GOT3 (cell line): ENCODE measurements around the gene CCDC112.
"Not testable (repeated sequence)": the region's sequence is repeated elsewhere in the genome, so short reads cannot be mapped to it uniquely, and the experiment has no call there.

Source experiments
- DNase-seq: peaks from one replicate; lab custom pipeline; 2025; ENCODE audit warnings: mixed read lengths; lab: John Stamatoyannopoulos, UW

The CCDC112 gene

GRCh38 chr5:115296124-115297022 lies at the start of gene CCDC112:
TSS of gene CCDC112 (minus strand) at chr5:115296654. CDS start at chr5:115296543, 111 bp downstream.
- peak; percentile 41 for DNase-seq

- no peak for DNase-seq
Measured at GRCh38 chr5:115345344-115345743, 48.9 kb upstream of the CCDC112 start.

GRCh38 chr5:115343855-115344254 lies 47.4 kb upstream of the CCDC112 start:
- no peak for DNase-seq

- no peak for DNase-seq
Measured at GRCh38 chr5:115342590-115343377, 46.3 kb upstream of the CCDC112 start.

- DNase-seq: no peak
Measured at GRCh38 chr5:115341745-115342144, 45.3 kb upstream of the CCDC112 start.

GRCh38 chr5:115338851-115339250 lies 42.4 kb upstream of the CCDC112 start:
- DNase-seq: no peak

- DNase-seq: no peak
Measured at GRCh38 chr5:115337882-115338281, 41.4 kb upstream of the CCDC112 start.

GRCh38 chr5:115336964-115337363 lies 40.5 kb upstream of the CCDC112 start:
- DNase-seq: no peak

- no peak for DNase-seq
Measured at GRCh38 chr5:115336201-115336720, 39.8 kb upstream of the CCDC112 start.

GRCh38 chr5:115335301-115335700 lies 38.8 kb upstream of the CCDC112 start:
- no peak for DNase-seq

- DNase-seq: no peak
Measured at GRCh38 chr5:115333164-115333563, 36.7 kb upstream of the CCDC112 start.

GRCh38 chr5:115330830-115331229 lies 34.4 kb upstream of the CCDC112 start:
- DNase-seq: no peak

GRCh38 chr5:115329475-115329874 lies 33.0 kb upstream of the CCDC112 start:
- DNase-seq: no peak

GRCh38 chr5:115328617-115329274 lies 32.3 kb upstream of the CCDC112 start:
- not testable (repeated sequence) for DNase-seq

- DNase-seq: no peak
Measured at GRCh38 chr5:115325296-115325959, 29.0 kb upstream of the CCDC112 start.

- DNase-seq: no peak
Measured at GRCh38 chr5:115324021-115324420, 27.6 kb upstream of the CCDC112 start.

- no peak for DNase-seq
Measured at GRCh38 chr5:115322729-115323128, 26.3 kb upstream of the CCDC112 start.

GRCh38 chr5:115321309-115321708 lies 24.9 kb upstream of the CCDC112 start:
- DNase-seq: no peak

- no peak for DNase-seq
Measured at GRCh38 chr5:115320515-115320914, 24.1 kb upstream of the CCDC112 start.

- DNase-seq: no peak
Measured at GRCh38 chr5:115320006-115320405, 23.6 kb upstream of the CCDC112 start.

- DNase-seq: no peak
Measured at GRCh38 chr5:115319007-115319406, 22.6 kb upstream of the CCDC112 start.

GRCh38 chr5:115317736-115318135 lies 21.3 kb upstream of the CCDC112 start:
- DNase-seq: no peak
